ENCODE measurements around the gene CHN1. TPM values are rescaled to one million over a fixed set of nuclear protein-coding genes. Genes with fewer than 3 reads are reported as not detected.
A peak's percentile ranks its signal among the peaks of the same experiment; 100 is the strongest.

Gene CHN1
- polyA plus RNA-seq, 6 donors from 2014 or later, result 0.31 to 0.78 TPM; not detected in 4

GRCh38 chr2:174800436-174801205 lies 204.6 kb downstream of the CHN1 start:
- Mint-ChIP-seq H3K4me1 (no peaks in the 10 kb centered on the region), H3K36me3 (no peaks in the 10 kb centered on the region), H3K9me3 (no peaks in the 10 kb centered on the region), H3K27ac (peak overlapping the region in 1 of 6 donors; percentile 62), H3K27me3 (peaks cover 0 to 9% (median 7%) of the 10 kb centered on the region in 3 donors), H3K4me3 (no peak overlapping the region)
- no peak for ATAC-seq (ENCODE audit: low read depth in 2 of 2)
- DNase-seq, result no peak

- Mint-ChIP-seq H3K36me3 (no peaks in the 10 kb centered on the region), H3K27me3 (peaks cover 3 to 7% (median 7%) of the 10 kb centered on the region in 3 donors), H3K4me1 (no peaks in the 10 kb centered on the region), H3K9me3 (no peaks in the 10 kb centered on the region), H3K27ac (no peak overlapping the region), H3K4me3 (no peak overlapping the region)
- DNase-seq (no peak), ATAC-seq (ENCODE audit: low read depth in 2 of 2) (no peak)
These were observed 206.4 kb downstream of the CHN1 start for GRCh38 chr2:174798801-174799200.

- no peak for DNase-seq
- H3K27ac Mint-ChIP-seq, result no peak overlapping the region
- no peaks in the 10 kb centered on the region for H3K36me3 Mint-ChIP-seq
- H3K9me3 Mint-ChIP-seq, result no peaks in the 10 kb centered on the region
- no peak for ATAC-seq (ENCODE audit: low read depth in 2 of 2)
- H3K27me3 Mint-ChIP-seq, result peaks cover 9 to 13% (median 13%) of the 10 kb centered on the region in 3 donors
- H3K4me1 Mint-ChIP-seq, result no peaks in the 10 kb centered on the region
- no peak overlapping the region for H3K4me3 Mint-ChIP-seq
These were observed 207.4 kb downstream of the CHN1 start for GRCh38 chr2:174797781-174798276.

- Mint-ChIP-seq H3K36me3 (no peaks in the 10 kb centered on the region), H3K27me3 (peaks cover 13 to 21% (median 20%) of the 10 kb centered on the region in 3 donors), H3K4me3 (no peak overlapping the region), H3K27ac (no peak overlapping the region), H3K9me3 (no peaks in the 10 kb centered on the region), H3K4me1 (no peaks in the 10 kb centered on the region)
- DNase-seq (no peak), ATAC-seq (ENCODE audit: low read depth in 2 of 2) (no peak)
These were observed 208.8 kb downstream of the CHN1 start for GRCh38 chr2:174796319-174796771.

- H3K27ac Mint-ChIP-seq, result no peak overlapping the region
- no peaks in the 10 kb centered on the region for H3K9me3 Mint-ChIP-seq
- no peaks in the 10 kb centered on the region for H3K36me3 Mint-ChIP-seq
- no peak for ATAC-seq (ENCODE audit: low read depth in 2 of 2)
- H3K4me1 Mint-ChIP-seq, result no peaks in the 10 kb centered on the region
- H3K4me3 Mint-ChIP-seq, result no peak overlapping the region
- no peak for DNase-seq
- peaks cover 13 to 28% (median 19%) of the 10 kb centered on the region in 3 donors for H3K27me3 Mint-ChIP-seq
These were observed 210.3 kb downstream of the CHN1 start for GRCh38 chr2:174794851-174795374.

- DNase-seq (no peak), ATAC-seq (ENCODE audit: low read depth in 2 of 2) (no peak)
- no peak overlapping the region for H3K27ac Mint-ChIP-seq
- H3K27me3 Mint-ChIP-seq, result peaks cover 13 to 28% (median 19%) of the 10 kb centered on the region in 3 donors
- H3K36me3 Mint-ChIP-seq, result no peaks in the 10 kb centered on the region
- H3K9me3 Mint-ChIP-seq, result no peaks in the 10 kb centered on the region
- peaks cover 0 to 7% (median 0%) of the 10 kb centered on the region in 3 donors for H3K4me1 Mint-ChIP-seq
- no peak overlapping the region for H3K4me3 Mint-ChIP-seq
These were observed 212.7 kb downstream of the CHN1 start for GRCh38 chr2:174792309-174793025.

- DNase-seq (no peak), ATAC-seq (ENCODE audit: low read depth in 2 of 2) (no peak)
- Mint-ChIP-seq H3K27ac (no peak overlapping the region), H3K36me3 (no peaks in the 10 kb centered on the region), H3K4me1 (peaks cover 0 to 7% (median 0%) of the 10 kb centered on the region in 3 donors), H3K27me3 (peaks cover 13 to 28% (median 19%) of the 10 kb centered on the region in 3 donors), H3K4me3 (no peak overlapping the region), H3K9me3 (no peaks in the 10 kb centered on the region)
These were observed 213.4 kb downstream of the CHN1 start for GRCh38 chr2:174791746-174792280.

GRCh38 chr2:174791020-174791419 lies 214.2 kb downstream of the CHN1 start:
- H3K9me3 Mint-ChIP-seq, result no peaks in the 10 kb centered on the region
- no peak for ATAC-seq (ENCODE audit: low read depth in 2 of 2)

GRCh38 chr2:174789001-174789400 lies 216.2 kb downstream of the CHN1 start:
- Mint-ChIP-seq H3K4me3 (no peak overlapping the region), H3K27me3 (peaks cover 10 to 45% (median 24%) of the 10 kb centered on the region in 3 donors), H3K9me3 (no peaks in the 10 kb centered on the region), H3K36me3 (no peaks in the 10 kb centered on the region), H3K27ac (no peak overlapping the region), H3K4me1 (peaks cover 0 to 7% (median 0%) of the 10 kb centered on the region in 3 donors)
- ATAC-seq (ENCODE audit: low read depth in 2 of 2) (no peak), DNase-seq (no peak)

More at GRCh38 chr2:174791020-174791419, 214.2 kb downstream of the CHN1 start:
- no peak for DNase-seq
- peaks cover 13 to 29% (median 19%) of the 10 kb centered on the region in 3 donors for H3K27me3 Mint-ChIP-seq
- no peaks in the 10 kb centered on the region for H3K36me3 Mint-ChIP-seq
- no peak overlapping the region for H3K4me3 Mint-ChIP-seq
- H3K27ac Mint-ChIP-seq, result no peak overlapping the region
- peaks cover 0 to 7% (median 0%) of the 10 kb centered on the region in 3 donors for H3K4me1 Mint-ChIP-seq

- Mint-ChIP-seq H3K27ac (peak overlapping the region in 1 of 6 donors; percentile 69), H3K4me3 (no peak overlapping the region), H3K27me3 (peaks cover 11 to 39% (median 20%) of the 10 kb centered on the region in 3 donors), H3K9me3 (no peaks in the 10 kb centered on the region), H3K36me3 (no peaks in the 10 kb centered on the region), H3K4me1 (peaks cover 0 to 7% (median 0%) of the 10 kb centered on the region in 3 donors)
- no peak for DNase-seq
- no peak for ATAC-seq (ENCODE audit: low read depth in 2 of 2)
These were observed 216.8 kb downstream of the CHN1 start for GRCh38 chr2:174788291-174788929.

GRCh38 chr2:174787487-174788205 lies 217.5 kb downstream of the CHN1 start:
- no peaks in the 10 kb centered on the region for H3K9me3 Mint-ChIP-seq
- H3K36me3 Mint-ChIP-seq, result no peaks in the 10 kb centered on the region
- DNase-seq, result no peak
- no peak for ATAC-seq (ENCODE audit: low read depth in 2 of 2)
- no peak overlapping the region for H3K4me3 Mint-ChIP-seq
- peaks cover 10 to 34% (median 19%) of the 10 kb centered on the region in 3 donors for H3K27me3 Mint-ChIP-seq
- H3K27ac Mint-ChIP-seq, result no peak overlapping the region
- H3K4me1 Mint-ChIP-seq, result peaks cover 0 to 7% (median 0%) of the 10 kb centered on the region in 3 donors

- ATAC-seq (ENCODE audit: low read depth in 2 of 2), result no peak
- no peak overlapping the region for H3K27ac Mint-ChIP-seq
- DNase-seq, result no peak
- peaks cover 0 to 7% (median 0%) of the 10 kb centered on the region in 3 donors for H3K4me1 Mint-ChIP-seq
- H3K27me3 Mint-ChIP-seq, result peaks cover 10 to 27% (median 23%) of the 10 kb centered on the region in 3 donors
- no peak overlapping the region for H3K4me3 Mint-ChIP-seq
- H3K9me3 Mint-ChIP-seq, result no peaks in the 10 kb centered on the region
- H3K36me3 Mint-ChIP-seq, result no peaks in the 10 kb centered on the region
These were observed 219.0 kb downstream of the CHN1 start for GRCh38 chr2:174786066-174786725.
